ENCODE measurements around the gene UHRF1.
A peak's percentile ranks its signal among the peaks of the same experiment; 100 is the strongest.
"Not testable (repeated sequence)": the region's sequence is repeated elsewhere in the genome, so short reads cannot be mapped to it uniquely, and the experiment has no call there.

The UHRF1 gene

GRCh38 chr19:4909156-4909896 lies at the start of gene UHRF1:
Gene UHRF1 (plus strand): TSS chr19:4909501. CDS start chr19:4910886, 1,385 bp downstream.
- DNase-seq (peak; percentile 87), ATAC-seq (peak; percentile 55)

GRCh38 chr19:4859697-4860096 lies 49.6 kb upstream of the UHRF1 start:
- ATAC-seq = no peak

GRCh38 chr19:4861147-4861546 lies 48.2 kb upstream of the UHRF1 start:
- DNase-seq (no peak), ATAC-seq (no peak)

More at GRCh38 chr19:4859697-4860096, 49.6 kb upstream of the UHRF1 start:
- DNase-seq = no peak

- DNase-seq = peak; percentile 59
- ATAC-seq = no peak
Observed at GRCh38 chr19:4866595-4867424, 42.5 kb upstream of the UHRF1 start.

- DNase-seq (peak; percentile 99), ATAC-seq (peak; percentile 93)
Observed at GRCh38 chr19:4867534-4868285, 41.6 kb upstream of the UHRF1 start, which contains the start of gene PLIN3. Gene PLIN3 (minus strand): TSS chr19:4867667. CDS start chr19:4861394, 6,273 bp downstream.

GRCh38 chr19:4868286-4868834 lies 40.9 kb upstream of the UHRF1 start:
- DNase-seq (no peak), ATAC-seq (no peak)

- DNase-seq (peak; percentile 39), ATAC-seq (peak; percentile 57)
Observed at GRCh38 chr19:4870025-4870700, 39.1 kb upstream of the UHRF1 start.

- ATAC-seq = no peak
Observed at GRCh38 chr19:4871711-4872110, 37.6 kb upstream of the UHRF1 start.

GRCh38 chr19:4873930-4874329 lies 35.4 kb upstream of the UHRF1 start:
- DNase-seq = no peak
- ATAC-seq = no peak

More at GRCh38 chr19:4871711-4872110, 37.6 kb upstream of the UHRF1 start:
- DNase-seq = no peak

GRCh38 chr19:4877753-4878490 lies 31.4 kb upstream of the UHRF1 start:
- peak; percentile 15 for DNase-seq
- no peak for ATAC-seq

GRCh38 chr19:4878491-4878968 lies 30.8 kb upstream of the UHRF1 start:
- ATAC-seq (peak; percentile 49), DNase-seq (peak; percentile 48)

GRCh38 chr19:4879041-4879440 lies 30.3 kb upstream of the UHRF1 start:
- DNase-seq (no peak), ATAC-seq (no peak)

- ATAC-seq, DNase-seq: not testable (repeated sequence)
Observed at GRCh38 chr19:4882874-4883273, 26.4 kb upstream of the UHRF1 start.

GRCh38 chr19:4884993-4885392 lies 24.3 kb upstream of the UHRF1 start:
- not testable (repeated sequence) for DNase-seq, ATAC-seq

GRCh38 chr19:4887803-4888202 lies 21.5 kb upstream of the UHRF1 start:
- not testable (repeated sequence) for DNase-seq, ATAC-seq

- DNase-seq = no peak
- no peak for ATAC-seq
Observed at GRCh38 chr19:4889034-4889815, 20.1 kb upstream of the UHRF1 start.

GRCh38 chr19:4891066-4891465 lies 18.2 kb upstream of the UHRF1 start:
- ATAC-seq (no peak), DNase-seq (no peak)

GRCh38 chr19:4892962-4893361 lies 16.3 kb upstream of the UHRF1 start:
- not testable (repeated sequence) for ATAC-seq, DNase-seq

GRCh38 chr19:4896372-4896771 lies 12.9 kb upstream of the UHRF1 start:
- ATAC-seq = no peak
- no peak for DNase-seq

- DNase-seq (no peak), ATAC-seq (no peak)
Observed at GRCh38 chr19:4897146-4897545, 12.2 kb upstream of the UHRF1 start.

Measured in stimulated activated naive CD8-positive, alpha-beta T cell treated with anti-CD3 and anti-CD28 coated beads, Interleukin-15, Interleukin-2, amounts not matched to agents 100 U/mL and 50 U/mL, for 24 hours (primary cell).